ENCODE results near the gene CRYZ.

DNA sequence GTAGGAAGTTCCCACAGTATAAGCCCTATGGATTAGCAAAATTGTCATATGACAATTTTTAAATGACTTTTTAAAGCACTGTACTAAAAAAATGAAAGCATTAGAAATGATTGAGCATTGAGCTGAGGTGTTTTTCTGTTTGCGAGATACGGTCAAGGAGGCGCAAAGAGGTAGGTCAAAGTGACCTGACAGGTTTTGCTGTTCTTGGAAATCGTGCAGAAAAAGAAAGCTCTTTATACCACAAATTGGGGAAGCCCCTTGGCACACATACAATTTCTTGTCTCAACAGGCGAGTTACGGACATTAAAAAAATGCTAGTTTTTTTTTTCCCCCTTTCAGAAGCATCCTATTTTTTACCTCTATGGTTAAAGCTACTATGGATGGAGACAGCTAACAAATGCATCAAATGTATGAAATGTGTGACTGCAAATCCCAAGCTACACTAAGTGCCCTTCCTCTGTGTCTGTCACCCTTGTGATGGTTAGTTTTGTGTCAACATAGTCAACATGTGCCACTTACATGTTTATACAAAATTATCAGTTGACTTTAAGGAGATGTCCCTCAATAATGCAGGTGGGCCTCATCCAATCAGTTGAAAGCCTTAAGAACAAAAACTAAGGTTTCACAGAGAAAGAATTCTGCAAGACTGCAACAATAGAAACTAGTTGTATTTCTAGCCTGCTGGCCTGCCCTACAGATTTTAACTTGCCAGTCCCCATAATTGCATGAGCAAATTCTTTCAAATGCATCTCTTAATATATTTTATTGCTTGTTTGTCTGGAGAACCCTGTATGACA is 29.3 kb downstream of the CRYZ start:
- TF ChIP-seq, protein P1, sequence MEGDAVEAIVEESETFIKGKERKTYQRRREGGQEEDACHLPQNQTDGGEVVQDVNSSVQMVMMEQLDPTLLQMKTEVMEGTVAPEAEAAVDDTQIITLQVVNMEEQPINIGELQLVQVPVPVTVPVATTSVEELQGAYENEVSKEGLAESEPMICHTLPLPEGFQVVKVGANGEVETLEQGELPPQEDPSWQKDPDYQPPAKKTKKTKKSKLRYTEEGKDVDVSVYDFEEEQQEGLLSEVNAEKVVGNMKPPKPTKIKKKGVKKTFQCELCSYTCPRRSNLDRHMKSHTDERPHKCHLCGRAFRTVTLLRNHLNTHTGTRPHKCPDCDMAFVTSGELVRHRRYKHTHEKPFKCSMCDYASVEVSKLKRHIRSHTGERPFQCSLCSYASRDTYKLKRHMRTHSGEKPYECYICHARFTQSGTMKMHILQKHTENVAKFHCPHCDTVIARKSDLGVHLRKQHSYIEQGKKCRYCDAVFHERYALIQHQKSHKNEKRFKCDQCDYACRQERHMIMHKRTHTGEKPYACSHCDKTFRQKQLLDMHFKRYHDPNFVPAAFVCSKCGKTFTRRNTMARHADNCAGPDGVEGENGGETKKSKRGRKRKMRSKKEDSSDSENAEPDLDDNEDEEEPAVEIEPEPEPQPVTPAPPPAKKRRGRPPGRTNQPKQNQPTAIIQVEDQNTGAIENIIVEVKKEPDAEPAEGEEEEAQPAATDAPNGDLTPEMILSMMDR (conservative IDR thresholded peaks at IDR 0.05; ENCODE audit: low read depth, low read length), result no peak
- no peak for TF ChIP-seq EZH2 (IDR thresholded peaks at IDR 0.05; ENCODE audit: borderline replicate concordance, low read depth, low read length, poor library complexity, severe bottlenecking)
